Body of pancreas (tissue), 4 donors: ENCODE results near the gene NPY5R.

Experiments used
- CTCF ChIP-seq, 7 experiments: fragments of 450-650 bp in 4 of 7; fragments of 200-600 bp in 3 of 7; sonication (generic) in 3 of 7; IDR thresholded peaks; one replicate each; pipeline ENCODE4 v1.5.1; 2016 to 2019; ENCODE audit warnings: antibody characterized with exemption in 7 of 7
- POLR2A ChIP-seq, 3 donors: fragments of 450-650 bp; IDR thresholded peaks; one replicate each; pipeline ENCODE4 v1.6.1; 2016; ENCODE audit warnings: antibody characterized with exemption in 3 of 3, mild to moderate bottlenecking in 2 of 3

GRCh38 chr4:163385466-163385865, 41.8 kb downstream of the NPY5R start:
- no peak for TF ChIP-seq CTCF (IDR thresholded peaks at IDR 0.05)
- no peak for TF ChIP-seq POLR2A (IDR thresholded peaks at IDR 0.05)
